ENCODE results near the gene HABP4.

The HABP4 gene

GRCh38 chr9:96423322-96423984 is 26.5 kb upstream of the HABP4 start:
- no peak for TF ChIP-seq CTCF (IDR thresholded peaks at IDR 0.05; ENCODE audit: control insufficient read depth, insufficient read depth, low read depth, low read length, missing control alignments)
- no peak overlapping the region for H3K4me3 ChIP-seq (ENCODE audit: control insufficient read depth, low read depth, low read length)
- DNase-seq (ENCODE audit: low read depth): no peak

GRCh38 chr9:96423985-96424336 is 26.0 kb upstream of the HABP4 start:
- no peak overlapping the region for H3K4me3 ChIP-seq (ENCODE audit: control insufficient read depth, low read depth, low read length)
- TF ChIP-seq CTCF (IDR thresholded peaks at IDR 0.05; ENCODE audit: control insufficient read depth, insufficient read depth, low read depth, low read length, missing control alignments): no peak
- no peak for DNase-seq (ENCODE audit: low read depth)

GRCh38 chr9:96425500-96426169 is 24.3 kb upstream of the HABP4 start:
- no peak for TF ChIP-seq CTCF (IDR thresholded peaks at IDR 0.05; ENCODE audit: control insufficient read depth, insufficient read depth, low read depth, low read length, missing control alignments)
- no peak for DNase-seq (ENCODE audit: low read depth)
- no peak overlapping the region for H3K4me3 ChIP-seq (ENCODE audit: control insufficient read depth, low read depth, low read length)

- TF ChIP-seq CTCF (IDR thresholded peaks at IDR 0.05; ENCODE audit: control insufficient read depth, insufficient read depth, low read depth, low read length, missing control alignments): no peak
- no peak for DNase-seq (ENCODE audit: low read depth)
- H3K4me3 ChIP-seq (ENCODE audit: control insufficient read depth, low read depth, low read length): no peak overlapping the region
Measured at GRCh38 chr9:96429732-96430131, 20.2 kb upstream of the HABP4 start.

GRCh38 chr9:96430377-96430776 is 19.6 kb upstream of the HABP4 start:
- DNase-seq (ENCODE audit: low read depth): no peak
- no peak for TF ChIP-seq CTCF (IDR thresholded peaks at IDR 0.05; ENCODE audit: control insufficient read depth, insufficient read depth, low read depth, low read length, missing control alignments)

GRCh38 chr9:96435345-96435744 is 14.6 kb upstream of the HABP4 start:
- no peak overlapping the region for H3K4me3 ChIP-seq (ENCODE audit: control insufficient read depth, low read depth, low read length)
- no peak for DNase-seq (ENCODE audit: low read depth)
- no peak for TF ChIP-seq CTCF (IDR thresholded peaks at IDR 0.05; ENCODE audit: control insufficient read depth, insufficient read depth, low read depth, low read length, missing control alignments)

More at GRCh38 chr9:96430377-96430776, 19.6 kb upstream of the HABP4 start:
- no peak overlapping the region for H3K4me3 ChIP-seq (ENCODE audit: control insufficient read depth, low read depth, low read length)

Data from AG09309 (cell line).